Suprapubic skin (tissue), 4 donors: Measurements from ENCODE around the gene ADD3. TPM values are rescaled to one million over a fixed set of nuclear protein-coding genes. Genes with fewer than 3 reads are reported as not detected.

Source experiments
- DNase-seq, 2 donors: peaks; one replicate each; pipeline ENCODE4 v3.0.0-alpha.2; 2019; ENCODE audit warnings: low spot score in 2 of 2
- H3K27ac ChIP-seq: fragments of 200-600 bp; sonication (generic); one replicate; pipeline ENCODE4 v1.5.1; 2019
- H3K27me3 ChIP-seq: fragments of 200-600 bp; sonication (generic); one replicate; pipeline ENCODE4 v1.5.1; 2019
- H3K36me3 ChIP-seq: fragments of 200-600 bp; sonication (generic); one replicate; pipeline ENCODE4 v1.5.1; 2019
- H3K4me1 ChIP-seq: fragments of 200-600 bp; sonication (generic); one replicate; pipeline ENCODE4 v1.5.1; 2019
- H3K4me3 ChIP-seq: fragments of 200-600 bp; sonication (generic); one replicate; pipeline ENCODE4 v1.5.1; 2019; ENCODE audit warnings: mild to moderate bottlenecking
- H3K9me3 ChIP-seq: fragments of 200-600 bp; sonication (generic); one replicate; pipeline ENCODE4 v1.5.1; 2019
- EP300 ChIP-seq: sonication (generic); formaldehyde crosslinking; IDR thresholded peaks from one replicate; pipeline ENCODE4 v1.6.1; 2017; ENCODE audit warnings: antibody characterized with exemption
- POLR2A ChIP-seq, 2 donors: fragments of 450-650 bp; IDR thresholded peaks; one replicate each; pipeline ENCODE4 v1.6.1; 2017; ENCODE audit warnings: antibody characterized with exemption in 2 of 2, mild to moderate bottlenecking in 2 of 2, moderate library complexity in 2 of 2
- POLR2AphosphoS5 ChIP-seq, 3 donors: sonication (generic); formaldehyde crosslinking; IDR thresholded peaks; one replicate each; pipeline ENCODE4 v1.6.1; 2017; ENCODE audit warnings: antibody characterized with exemption in 3 of 3
- WGBS: methylation state at CpG from one replicate; pipeline ENCODE4 v1.1.5; 2018; 5-methylcytosine and 5-hydroxymethylcytosine counted together
- total RNA-seq, 4 donors: library from RNA; depleted of rRNA; stranded (reverse); fragments of >200 nt; gene quantifications; one replicate each; pipeline ENCODE4 v1.1.0, GENCODE V29; 2016
- TF ChIP-seq, protein P1 (sequence below), 2 donors: fragments of 200-600 bp in 1 of 2; fragments of 450-650 bp in 1 of 2; sonication (generic) in 1 of 2; IDR thresholded peaks; one replicate each; pipeline ENCODE4 v1.5.1; 2016 to 2019; ENCODE audit warnings: antibody characterized with exemption in 2 of 2, mild to moderate bottlenecking in 1 of 2, moderate library complexity in 1 of 2

The ADD3 gene
- total RNA-seq, 4 donors from 2014 or later = 72.6 to 335 (median 279) TPM

DNA sequence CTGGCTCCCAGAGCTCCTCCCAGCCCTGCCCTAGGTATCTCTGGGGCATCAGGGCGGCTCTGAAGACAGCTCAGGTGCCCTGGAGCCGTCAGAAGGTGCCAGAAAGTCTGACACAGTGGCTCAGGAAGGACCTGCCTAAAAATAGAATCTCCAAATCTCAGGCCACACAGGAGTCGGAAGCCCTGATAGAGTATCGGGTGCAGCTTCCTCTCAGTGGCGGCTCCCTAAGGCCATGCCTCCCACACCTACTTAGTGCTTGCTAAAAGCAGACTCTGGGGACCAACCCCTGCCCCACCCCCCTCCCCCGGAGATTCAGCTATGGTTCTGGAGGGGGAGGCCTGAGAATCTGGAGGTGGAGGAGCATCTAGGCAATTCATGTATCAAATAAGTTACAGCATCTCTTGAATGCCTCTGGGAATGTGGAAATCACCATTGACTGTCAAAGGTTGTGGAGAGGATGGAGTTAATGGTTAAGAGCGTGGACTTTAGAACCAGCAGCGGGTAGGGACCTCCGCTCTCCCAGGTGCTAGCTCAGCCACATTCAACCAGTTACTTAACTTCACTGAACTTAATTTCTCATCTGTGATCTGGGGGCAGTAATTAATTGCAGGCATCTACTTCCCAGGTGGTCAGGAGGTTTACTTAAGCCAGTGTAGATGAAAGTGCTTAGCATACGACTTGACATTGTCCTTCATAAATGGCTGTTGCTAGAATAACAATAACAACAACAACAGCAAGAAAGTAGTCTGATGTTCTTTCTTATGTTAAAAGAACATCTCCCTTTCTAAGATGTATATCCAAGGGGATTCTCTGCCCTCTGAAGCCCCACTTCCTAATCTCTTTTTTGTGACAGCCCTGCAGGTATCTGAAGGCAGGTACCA is 161.1 kb downstream of the ADD3 start:
- H3K27me3 ChIP-seq = peaks cover 60% of the 10 kb centered on the region
- H3K27ac ChIP-seq = no peak overlapping the region
- peaks cover 18% of the 10 kb centered on the region for H3K4me1 ChIP-seq
- TF ChIP-seq, protein P1, sequence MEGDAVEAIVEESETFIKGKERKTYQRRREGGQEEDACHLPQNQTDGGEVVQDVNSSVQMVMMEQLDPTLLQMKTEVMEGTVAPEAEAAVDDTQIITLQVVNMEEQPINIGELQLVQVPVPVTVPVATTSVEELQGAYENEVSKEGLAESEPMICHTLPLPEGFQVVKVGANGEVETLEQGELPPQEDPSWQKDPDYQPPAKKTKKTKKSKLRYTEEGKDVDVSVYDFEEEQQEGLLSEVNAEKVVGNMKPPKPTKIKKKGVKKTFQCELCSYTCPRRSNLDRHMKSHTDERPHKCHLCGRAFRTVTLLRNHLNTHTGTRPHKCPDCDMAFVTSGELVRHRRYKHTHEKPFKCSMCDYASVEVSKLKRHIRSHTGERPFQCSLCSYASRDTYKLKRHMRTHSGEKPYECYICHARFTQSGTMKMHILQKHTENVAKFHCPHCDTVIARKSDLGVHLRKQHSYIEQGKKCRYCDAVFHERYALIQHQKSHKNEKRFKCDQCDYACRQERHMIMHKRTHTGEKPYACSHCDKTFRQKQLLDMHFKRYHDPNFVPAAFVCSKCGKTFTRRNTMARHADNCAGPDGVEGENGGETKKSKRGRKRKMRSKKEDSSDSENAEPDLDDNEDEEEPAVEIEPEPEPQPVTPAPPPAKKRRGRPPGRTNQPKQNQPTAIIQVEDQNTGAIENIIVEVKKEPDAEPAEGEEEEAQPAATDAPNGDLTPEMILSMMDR (IDR thresholded peaks at IDR 0.05) = no peak
- TF ChIP-seq EP300 (no peak), POLR2AphosphoS5 (IDR thresholded peaks at IDR 0.05) (no peak), POLR2A (IDR thresholded peaks at IDR 0.05) (no peak)
- H3K9me3 ChIP-seq = no peaks in the 10 kb centered on the region
- H3K4me3 ChIP-seq = no peak overlapping the region
- 9% methylated on average over 8 of the region's 10 CpGs for WGBS
- no peaks in the 10 kb centered on the region for H3K36me3 ChIP-seq
- peak in 1 of 2 donors; percentile 72 for DNase-seq

DNA sequence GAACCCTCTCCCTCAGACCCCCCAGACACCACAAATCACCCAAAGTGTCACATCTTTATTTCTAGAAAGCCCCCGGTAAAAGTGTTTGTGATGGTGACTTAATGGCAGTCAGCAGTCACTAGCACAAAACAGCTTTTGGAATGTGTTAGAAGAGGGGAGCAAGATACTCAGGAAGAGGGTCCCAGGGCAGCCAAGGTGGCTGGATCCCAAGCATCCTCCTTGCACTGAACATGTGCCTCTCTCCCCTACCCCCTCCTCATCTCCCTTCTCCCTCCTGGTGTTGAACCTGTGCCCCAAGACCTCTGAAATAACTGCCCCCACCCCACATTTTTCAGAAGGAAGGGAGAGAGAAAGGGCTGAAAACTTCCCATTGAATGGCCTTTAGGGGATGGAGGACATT is 161.8 kb downstream of the ADD3 start:
- TF ChIP-seq, protein P1 (IDR thresholded peaks at IDR 0.05) = no peak
- TF ChIP-seq POLR2A (IDR thresholded peaks at IDR 0.05) (no peak), POLR2AphosphoS5 (IDR thresholded peaks at IDR 0.05) (no peak), EP300 (no peak)
- no peak overlapping the region for H3K4me3 ChIP-seq
- peak in 1 of 2 donors; percentile 38 for DNase-seq
- no peak overlapping the region for H3K27ac ChIP-seq
- peaks cover 61% of the 10 kb centered on the region for H3K27me3 ChIP-seq
- no peaks in the 10 kb centered on the region for H3K36me3 ChIP-seq
- 32% methylated on average over 1 of the region's 1 CpG for WGBS
- H3K4me1 ChIP-seq = peaks cover 18% of the 10 kb centered on the region
- H3K9me3 ChIP-seq = no peaks in the 10 kb centered on the region

DNA sequence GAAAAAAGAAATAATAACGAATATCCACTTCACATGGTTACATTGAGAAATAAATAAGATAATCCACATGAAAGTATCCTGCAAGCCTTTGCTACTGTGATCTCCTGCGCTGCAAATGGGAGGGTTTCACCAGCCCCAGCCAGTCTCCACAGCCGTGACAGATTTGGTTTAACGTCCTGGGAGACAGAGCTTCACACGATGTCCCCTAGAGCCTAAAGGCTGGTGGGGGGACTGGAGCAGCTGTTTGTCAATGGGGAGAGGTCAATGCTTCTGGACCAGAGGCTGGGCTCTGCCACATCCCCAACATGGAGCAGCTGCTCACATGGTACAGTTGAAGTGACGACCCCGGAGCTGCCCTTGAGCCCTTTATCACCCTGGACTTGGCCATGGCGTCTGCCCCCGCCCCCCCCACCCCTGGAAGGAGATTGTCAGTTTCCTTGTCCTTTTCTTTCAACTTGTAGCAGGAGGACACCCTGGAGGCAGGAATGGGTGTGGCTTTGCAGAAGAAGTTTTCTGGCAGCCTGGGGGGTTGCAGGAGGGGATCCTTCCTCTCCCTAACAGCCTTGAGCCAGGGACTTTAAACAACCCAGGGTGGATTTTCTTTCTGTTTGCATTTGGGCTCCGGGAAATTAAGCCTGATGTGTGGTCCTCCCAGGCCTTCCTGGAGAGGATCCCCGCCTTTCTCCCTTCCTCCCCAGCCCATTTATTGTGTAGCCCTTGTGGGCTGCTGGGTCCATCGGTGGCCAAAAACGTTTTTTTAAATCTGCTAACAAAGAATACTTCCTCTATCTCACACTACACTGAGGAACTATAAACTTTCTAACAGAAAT is 162.6 kb downstream of the ADD3 start:
- no peak overlapping the region for H3K4me3 ChIP-seq
- H3K27me3 ChIP-seq = peaks cover 58% of the 10 kb centered on the region
- no peaks in the 10 kb centered on the region for H3K36me3 ChIP-seq
- H3K9me3 ChIP-seq = no peaks in the 10 kb centered on the region
- WGBS = 11% methylated on average over 12 of the region's 13 CpGs
- DNase-seq = peak in 1 of 2 donors; percentile 50
- no peak overlapping the region for H3K27ac ChIP-seq
- peaks cover 18% of the 10 kb centered on the region for H3K4me1 ChIP-seq
- TF ChIP-seq POLR2A (IDR thresholded peaks at IDR 0.05) (no peak), EP300 (no peak), POLR2AphosphoS5 (IDR thresholded peaks at IDR 0.05) (no peak)
- TF ChIP-seq, protein P1 (IDR thresholded peaks at IDR 0.05) = no peak

DNA sequence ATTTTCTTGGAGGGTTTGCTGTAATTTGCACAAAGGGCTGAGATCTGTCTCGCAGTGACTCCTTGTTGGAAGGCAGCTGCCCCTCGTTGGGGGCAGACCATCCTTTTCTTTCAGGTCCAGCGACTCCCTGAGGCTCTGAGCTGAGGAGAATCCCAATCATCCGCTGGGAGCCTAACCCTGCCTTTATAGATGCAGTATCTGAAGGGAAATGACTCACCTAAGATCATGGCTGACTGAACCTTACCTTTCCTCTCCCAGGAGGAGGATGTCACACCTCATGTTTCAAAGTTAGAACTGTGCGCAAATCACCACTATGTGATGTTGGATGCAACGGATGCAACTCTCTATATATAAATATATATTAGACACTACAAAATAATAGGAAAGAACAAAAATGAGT is 163.2 kb downstream of the ADD3 start:
- DNase-seq = peak in 1 of 2 donors; percentile 9
- Histone ChIP-seq H3K27ac (no peak overlapping the region), H3K9me3 (no peaks in the 10 kb centered on the region), H3K36me3 (no peaks in the 10 kb centered on the region), H3K4me1 (peaks cover 18% of the 10 kb centered on the region), H3K4me3 (no peak overlapping the region), H3K27me3 (peaks cover 51% of the 10 kb centered on the region)
- WGBS = 41% methylated on average over 6 of the region's 6 CpGs
- TF ChIP-seq, protein P1 (IDR thresholded peaks at IDR 0.05) = no peak
- TF ChIP-seq POLR2A (IDR thresholded peaks at IDR 0.05) = no peak
- no peak for TF ChIP-seq EP300
- no peak for TF ChIP-seq POLR2AphosphoS5 (IDR thresholded peaks at IDR 0.05)

DNA sequence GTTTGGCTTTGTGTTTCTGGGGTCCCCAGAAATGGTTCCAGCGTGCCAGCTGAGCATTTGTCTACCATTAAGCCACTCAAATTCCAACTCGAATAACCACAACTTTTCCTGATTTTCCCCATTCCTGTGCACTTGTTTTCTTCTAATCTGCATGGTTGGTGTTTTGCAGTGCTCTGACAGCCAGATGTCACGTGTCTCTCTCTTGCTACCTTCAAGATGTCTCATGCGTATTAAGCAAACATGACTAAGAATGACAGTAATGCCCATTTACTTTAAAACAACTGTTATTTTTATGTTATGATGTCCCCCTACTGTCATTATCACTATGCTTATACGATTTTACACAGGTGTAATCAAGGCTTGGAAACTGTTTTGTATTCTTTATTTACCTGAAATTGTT is 164.4 kb downstream of the ADD3 start:
- no peak overlapping the region for H3K4me3 ChIP-seq
- H3K27me3 ChIP-seq = peaks cover 40% of the 10 kb centered on the region
- no peaks in the 10 kb centered on the region for H3K36me3 ChIP-seq
- TF ChIP-seq, protein P1 (IDR thresholded peaks at IDR 0.05) = no peak
- TF ChIP-seq POLR2AphosphoS5 (IDR thresholded peaks at IDR 0.05) = no peak
- no peak for TF ChIP-seq EP300
- TF ChIP-seq POLR2A (IDR thresholded peaks at IDR 0.05) = no peak
- DNase-seq = no peak
- H3K27ac ChIP-seq = no peak overlapping the region
- H3K9me3 ChIP-seq = no peaks in the 10 kb centered on the region
- 76% methylated on average over 5 of the region's 5 CpGs for WGBS
- H3K4me1 ChIP-seq = peaks cover 18% of the 10 kb centered on the region
